Upper lobe of left lung (tissue), 4 donors: ENCODE measurements around the gene TMEM250.

Experiments
- POLR2A ChIP-seq, 4 donors: fragments of 450-650 bp; IDR thresholded peaks; one replicate each; pipeline ENCODE4 v1.5.1; 2016 to 2017; ENCODE audit warnings: antibody characterized with exemption in 4 of 4, mild to moderate bottlenecking in 2 of 4
- POLR2AphosphoS5 ChIP-seq, 2 donors: sonication (generic); formaldehyde crosslinking; IDR thresholded peaks; one replicate each; pipeline ENCODE4 v1.5.1; 2017; ENCODE audit warnings: antibody characterized with exemption in 2 of 2
- TF ChIP-seq, protein P1 (sequence below), 6 experiments: fragments of 450-650 bp in 4 of 6; fragments of 200-600 bp in 2 of 6; sonication (generic) in 2 of 6; IDR thresholded peaks; one replicate each; pipeline ENCODE4 v1.5.1; 2016 to 2019; ENCODE audit warnings: antibody characterized with exemption in 6 of 6

DNA sequence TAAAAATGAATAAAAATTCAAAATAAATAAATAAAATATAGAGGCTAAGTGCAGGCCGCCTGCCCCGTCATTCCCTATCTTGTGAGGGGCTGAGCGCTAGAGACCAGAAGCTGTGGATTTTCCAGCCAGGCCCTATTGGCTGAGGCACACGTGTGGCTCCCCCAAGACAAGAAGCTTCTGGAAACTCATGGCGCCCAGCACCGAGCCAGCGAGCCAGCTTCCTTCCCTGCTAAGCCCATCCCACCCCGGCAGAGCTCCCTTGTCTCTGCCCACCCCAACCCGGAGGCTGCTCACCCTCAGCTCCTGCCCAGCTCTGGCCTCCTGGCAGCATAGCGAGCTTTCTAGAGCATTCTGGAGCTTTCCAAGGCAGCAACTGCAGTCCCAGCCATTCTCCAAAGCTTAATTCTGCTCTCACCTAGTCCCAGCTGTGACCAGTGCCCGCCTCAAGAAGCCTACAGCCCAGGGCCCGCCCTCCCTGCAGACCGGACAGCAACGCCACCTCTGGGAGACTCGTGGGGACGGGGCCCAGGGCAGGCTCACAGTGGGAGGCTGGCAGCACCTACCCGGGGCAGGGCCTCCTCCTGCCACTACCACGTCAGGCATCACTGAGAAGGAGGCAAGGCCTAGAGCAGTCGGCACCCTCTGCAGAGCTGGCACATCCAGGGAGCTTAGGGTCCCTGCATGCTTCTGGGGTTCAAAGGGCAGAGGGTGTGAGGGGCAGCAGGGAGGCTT is 23.2 kb upstream of the TMEM250 start:
- TF ChIP-seq POLR2AphosphoS5 (IDR thresholded peaks at IDR 0.05) (no peak), POLR2A (IDR thresholded peaks at IDR 0.05) (no peak)
- TF ChIP-seq, protein P1, sequence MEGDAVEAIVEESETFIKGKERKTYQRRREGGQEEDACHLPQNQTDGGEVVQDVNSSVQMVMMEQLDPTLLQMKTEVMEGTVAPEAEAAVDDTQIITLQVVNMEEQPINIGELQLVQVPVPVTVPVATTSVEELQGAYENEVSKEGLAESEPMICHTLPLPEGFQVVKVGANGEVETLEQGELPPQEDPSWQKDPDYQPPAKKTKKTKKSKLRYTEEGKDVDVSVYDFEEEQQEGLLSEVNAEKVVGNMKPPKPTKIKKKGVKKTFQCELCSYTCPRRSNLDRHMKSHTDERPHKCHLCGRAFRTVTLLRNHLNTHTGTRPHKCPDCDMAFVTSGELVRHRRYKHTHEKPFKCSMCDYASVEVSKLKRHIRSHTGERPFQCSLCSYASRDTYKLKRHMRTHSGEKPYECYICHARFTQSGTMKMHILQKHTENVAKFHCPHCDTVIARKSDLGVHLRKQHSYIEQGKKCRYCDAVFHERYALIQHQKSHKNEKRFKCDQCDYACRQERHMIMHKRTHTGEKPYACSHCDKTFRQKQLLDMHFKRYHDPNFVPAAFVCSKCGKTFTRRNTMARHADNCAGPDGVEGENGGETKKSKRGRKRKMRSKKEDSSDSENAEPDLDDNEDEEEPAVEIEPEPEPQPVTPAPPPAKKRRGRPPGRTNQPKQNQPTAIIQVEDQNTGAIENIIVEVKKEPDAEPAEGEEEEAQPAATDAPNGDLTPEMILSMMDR (IDR thresholded peaks at IDR 0.05), result no peak
